Aorta (tissue), 5 donors: Measurements from ENCODE around the gene SLIT3. TPM values are rescaled to one million over a fixed set of nuclear protein-coding genes. Genes with fewer than 3 reads are reported as not detected.

Experiments used
- ATAC-seq: fragments of 200-7000 bp; cut with Tn5 transposase; one replicate; pipeline ENCODE4 v1.9.1; 2022; ENCODE audit warnings: moderate library complexity; ENCODE audit not compliant: low FRiP score
- DNase-seq, 2 donors: peaks; one replicate each; pipeline ENCODE4 v3.0.0-alpha.2; 2020
- H3K27ac ChIP-seq, 2 donors: one replicate each; pipeline ENCODE4 v1.5.1; 2013; ENCODE audit warnings: low read length in 2 of 2, mild to moderate bottlenecking in 2 of 2, moderate library complexity in 2 of 2, control low read depth in 1 of 2, inconsistent platforms in 1 of 2, low read depth in 1 of 2
- H3K27me3 ChIP-seq, 2 donors: one replicate each; pipeline ENCODE4 v1.6.1; 2013; ENCODE audit warnings: control low read depth in 1 of 2, low read length in 1 of 2, mild to moderate bottlenecking in 1 of 2, moderate library complexity in 1 of 2; ENCODE audit not compliant: insufficient read depth in 2 of 2, control insufficient read depth in 1 of 2
- H3K36me3 ChIP-seq, 2 donors: one replicate each; pipeline ENCODE4 v1.6.1; 2013; ENCODE audit warnings: control low read depth in 1 of 2, low read length in 1 of 2, mild to moderate bottlenecking in 1 of 2; ENCODE audit not compliant: insufficient read depth in 2 of 2, control insufficient read depth in 1 of 2
- H3K4me1 ChIP-seq, 2 donors: one replicate each; pipeline ENCODE4 v1.6.1; 2013; ENCODE audit warnings: low read length in 2 of 2, control low read depth in 1 of 2, mild to moderate bottlenecking in 1 of 2, moderate library complexity in 1 of 2; ENCODE audit not compliant: insufficient read depth in 2 of 2, control insufficient read depth in 1 of 2
- H3K4me3 ChIP-seq, 2 donors: one replicate each; pipeline ENCODE4 v1.5.1; 2013; ENCODE audit warnings: low read length in 2 of 2, control low read depth in 1 of 2, mild to moderate bottlenecking in 1 of 2
- H3K9me3 ChIP-seq: one replicate; pipeline ENCODE4 v1.6.1; 2013; ENCODE audit warnings: mild to moderate bottlenecking, low read length; ENCODE audit not compliant: control insufficient read depth
- WGBS, 2 donors: extraction: QIAGEN DNeasy Blood & Tissue Kit; methylation state at CpG; one replicate each; pipeline ENCODE4 v1.1.7; 2013; 5-methylcytosine and 5-hydroxymethylcytosine counted together
- intact Hi-C, 2 donors: fragments of 100-400 bp; cut with DNase I; formaldehyde crosslinking; loops; one replicate each; pipeline versions ENCODE4 v1.14.2 to v1.15.0; 2022
- polyA plus RNA-seq, 2 donors: library from polyadenylated mRNA; stranded (reverse); fragments of 200-250 nt; gene quantifications; one replicate each; pipeline ENCODE4 v1.2.3, GENCODE V29; 2013
- total RNA-seq, 2 donors: library from RNA; stranded (reverse); fragmentation: NEBNext Ultra II Directional; extraction: Animal tissue kit (Norgen Biotek cat#: 25700); gene quantifications; one replicate each; pipeline ENCODE4 v1.2.1, GENCODE V29; 2021
- donor health status: healthy with polysubstance abuse.
- donor health status: Bipolar disorder and iron deficiency.
- donor health status: DM: no; HTN: no; CAD: no.
- donor health status: DM: no; HTN: no; CAD: no.
- donor health status: DM: yes; HTN: yes; CAD: no.

The SLIT3 gene
- total and polyA plus RNA-seq, 4 donors, result 8.6 to 108 (median 77.0) TPM

DNA sequence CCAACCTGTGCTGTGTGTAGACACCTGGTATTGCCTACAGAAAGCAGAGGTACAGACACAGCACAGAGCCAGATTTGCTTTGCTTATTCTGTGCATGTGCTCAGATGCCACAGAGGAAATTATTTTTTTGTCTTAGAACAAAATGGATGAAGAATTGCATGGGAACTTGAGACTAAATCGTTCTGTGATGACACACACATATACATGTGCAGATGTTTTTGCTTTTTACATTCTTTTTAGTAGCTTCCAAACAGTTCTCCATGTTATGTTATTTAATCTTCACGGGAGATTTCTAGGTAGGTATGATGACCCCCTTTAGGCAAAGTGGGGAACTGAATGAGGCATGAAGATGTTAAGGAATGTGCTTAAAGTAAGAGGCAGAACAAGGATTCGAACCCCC is 500.2 kb downstream of the SLIT3 start:
- DNase-seq, result no peak
- Histone ChIP-seq H3K27ac (no peak overlapping the region), H3K4me1 (no peaks in the 10 kb centered on the region), H3K27me3 (no peaks in the 10 kb centered on the region), H3K36me3 (peaks cover 0 to under 1% of the 10 kb centered on the region in 2 donors), H3K4me3 (no peak overlapping the region), H3K9me3 (no peaks in the 10 kb centered on the region)
- intact Hi-C loops, result no loop called here
- no peak for ATAC-seq
- 92 to 96% methylated on average over 3 of the region's 3 CpGs for WGBS, 2 donors

DNA sequence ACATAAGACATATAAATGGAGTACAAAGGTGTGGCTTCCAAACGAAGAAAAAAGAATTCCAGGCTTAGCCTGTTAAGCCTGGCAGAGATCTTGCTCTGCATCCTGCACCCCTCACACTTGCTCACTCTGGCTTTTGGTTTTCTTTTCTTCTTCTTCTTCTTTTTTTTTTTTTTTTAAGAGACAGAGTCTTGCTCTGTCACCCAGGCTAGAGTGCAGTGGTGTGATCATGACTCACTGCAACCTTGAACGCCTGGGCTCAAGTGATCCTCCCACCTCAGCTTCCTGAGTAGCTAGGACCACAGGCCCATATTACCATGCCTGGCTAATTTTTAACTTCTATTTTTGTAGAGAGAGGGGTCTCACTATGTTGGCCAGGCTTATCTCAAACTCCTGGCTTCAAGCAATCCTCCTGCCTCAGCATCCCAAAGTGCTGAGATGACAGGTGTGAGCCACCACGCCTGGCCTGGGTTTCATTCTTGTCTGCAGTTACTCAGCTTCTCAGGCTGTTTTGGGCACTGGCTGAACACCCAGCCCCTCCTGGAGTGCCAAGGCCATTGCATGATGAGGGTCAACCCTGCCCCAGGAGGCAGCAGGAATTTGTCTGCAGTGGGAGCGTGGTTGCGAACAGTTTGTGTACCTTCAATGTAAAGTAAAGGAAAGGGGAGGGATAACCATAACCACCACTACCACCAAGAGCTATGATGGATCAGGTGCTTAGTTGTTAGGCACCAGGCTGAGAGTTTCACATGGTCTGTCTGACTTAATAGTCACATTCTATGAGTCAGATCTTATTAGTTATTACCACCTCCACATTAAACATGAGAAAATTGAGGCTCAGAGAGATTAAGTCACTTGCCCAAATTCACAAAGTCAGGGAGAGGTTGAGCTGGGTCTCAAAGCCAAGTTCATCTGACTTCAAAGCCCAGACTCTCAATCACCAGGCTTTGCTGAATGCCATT is 502.6 kb downstream of the SLIT3 start:
- whole genome bisulfite sequencing, 2 donors, result 94 to 96% methylated on average over 5 of the region's 5 CpGs
- no peak for DNase-seq
- Histone ChIP-seq H3K4me1 (no peaks in the 10 kb centered on the region), H3K36me3 (no peaks in the 10 kb centered on the region), H3K27me3 (no peaks in the 10 kb centered on the region), H3K9me3 (no peaks in the 10 kb centered on the region), H3K27ac (no peak overlapping the region), H3K4me3 (no peak overlapping the region)
- ATAC-seq, result no peak
- intact Hi-C loops, result no loop called here

DNA sequence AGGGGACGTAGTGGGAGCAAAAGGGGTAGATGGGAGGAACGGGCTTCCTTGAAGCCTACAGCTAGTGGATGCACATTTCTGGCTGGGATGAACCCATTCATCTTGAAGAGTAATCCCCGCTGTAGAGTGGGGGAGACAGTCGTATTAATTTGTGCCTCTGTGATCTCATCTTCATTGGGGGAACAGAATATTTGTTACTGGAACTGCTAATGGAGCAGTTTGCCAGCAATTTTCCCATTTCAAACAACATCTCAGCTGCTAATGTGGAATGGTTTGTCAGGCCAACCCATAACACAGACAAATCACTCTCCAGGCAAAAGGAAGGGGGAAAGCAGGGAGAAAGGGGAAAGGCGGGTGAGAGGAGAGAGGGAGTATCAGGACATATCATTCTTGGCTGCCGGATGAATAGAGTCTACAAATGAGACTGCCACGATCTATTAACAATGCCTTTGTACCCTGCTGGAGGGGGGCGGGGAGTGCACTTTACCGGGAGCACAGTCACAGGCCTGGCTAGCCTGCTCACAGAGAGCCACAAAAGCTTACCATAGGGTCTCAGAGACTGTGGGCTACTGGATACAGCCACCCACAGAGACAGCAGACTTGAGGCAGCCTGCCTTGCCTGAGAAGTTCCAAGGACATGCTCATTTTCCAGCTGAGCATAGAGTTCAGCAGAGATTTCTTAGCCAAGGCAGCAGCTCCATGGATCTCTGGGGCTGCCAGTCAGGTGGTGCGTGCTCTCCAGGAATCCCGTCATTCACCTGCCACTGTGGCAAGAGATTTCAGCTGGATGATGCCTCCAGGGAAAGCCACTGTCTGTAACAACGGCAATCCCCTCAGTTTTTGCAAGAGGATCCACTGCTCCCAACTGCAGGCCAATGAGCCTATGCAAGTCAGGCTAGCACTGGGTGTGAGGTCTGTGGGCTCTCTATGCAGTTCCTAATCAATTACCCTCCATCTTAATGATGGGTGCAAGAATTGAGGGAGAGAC is 504.1 kb downstream of the SLIT3 start:
- Histone ChIP-seq H3K27ac (no peak overlapping the region), H3K4me1 (no peaks in the 10 kb centered on the region), H3K36me3 (no peaks in the 10 kb centered on the region), H3K4me3 (no peak overlapping the region), H3K27me3 (no peaks in the 10 kb centered on the region), H3K9me3 (no peaks in the 10 kb centered on the region)
- DNase-seq, result no peak
- no peak for ATAC-seq
- 92 to 96% methylated on average over 12 of the region's 12 CpGs for WGBS, 2 donors
- intact Hi-C loops, result no loop called here

DNA sequence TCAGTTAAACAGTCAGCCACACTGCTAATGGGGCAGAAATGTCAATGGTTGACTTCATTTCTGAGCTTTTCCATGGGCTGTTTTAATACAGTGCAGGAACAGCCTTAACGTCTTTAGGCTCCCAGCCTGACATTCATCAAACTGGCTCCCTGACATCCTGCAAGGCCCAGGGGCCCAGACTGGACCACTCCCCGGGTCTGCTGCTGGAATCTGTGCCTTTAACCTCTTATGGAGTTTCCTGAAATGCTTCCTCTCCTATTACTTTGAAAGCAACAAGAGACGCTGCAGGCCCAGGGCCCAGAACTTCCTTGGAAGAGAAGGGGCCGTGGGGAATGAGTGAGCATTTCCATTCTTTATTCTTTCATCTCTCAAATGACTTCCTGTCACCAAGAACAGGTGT is 504.9 kb downstream of the SLIT3 start:
- intact Hi-C loops, result no loop called here
- DNase-seq (no peak), ATAC-seq (no peak)
- no peaks in the 10 kb centered on the region for H3K27me3 ChIP-seq
- H3K27ac ChIP-seq, result no peak overlapping the region
- H3K4me3 ChIP-seq, result no peak overlapping the region
- no peaks in the 10 kb centered on the region for H3K4me1 ChIP-seq
- no peaks in the 10 kb centered on the region for H3K36me3 ChIP-seq
- WGBS, 2 donors, result 82 to 86% methylated on average over 4 of the region's 4 CpGs
- no peaks in the 10 kb centered on the region for H3K9me3 ChIP-seq

DNA sequence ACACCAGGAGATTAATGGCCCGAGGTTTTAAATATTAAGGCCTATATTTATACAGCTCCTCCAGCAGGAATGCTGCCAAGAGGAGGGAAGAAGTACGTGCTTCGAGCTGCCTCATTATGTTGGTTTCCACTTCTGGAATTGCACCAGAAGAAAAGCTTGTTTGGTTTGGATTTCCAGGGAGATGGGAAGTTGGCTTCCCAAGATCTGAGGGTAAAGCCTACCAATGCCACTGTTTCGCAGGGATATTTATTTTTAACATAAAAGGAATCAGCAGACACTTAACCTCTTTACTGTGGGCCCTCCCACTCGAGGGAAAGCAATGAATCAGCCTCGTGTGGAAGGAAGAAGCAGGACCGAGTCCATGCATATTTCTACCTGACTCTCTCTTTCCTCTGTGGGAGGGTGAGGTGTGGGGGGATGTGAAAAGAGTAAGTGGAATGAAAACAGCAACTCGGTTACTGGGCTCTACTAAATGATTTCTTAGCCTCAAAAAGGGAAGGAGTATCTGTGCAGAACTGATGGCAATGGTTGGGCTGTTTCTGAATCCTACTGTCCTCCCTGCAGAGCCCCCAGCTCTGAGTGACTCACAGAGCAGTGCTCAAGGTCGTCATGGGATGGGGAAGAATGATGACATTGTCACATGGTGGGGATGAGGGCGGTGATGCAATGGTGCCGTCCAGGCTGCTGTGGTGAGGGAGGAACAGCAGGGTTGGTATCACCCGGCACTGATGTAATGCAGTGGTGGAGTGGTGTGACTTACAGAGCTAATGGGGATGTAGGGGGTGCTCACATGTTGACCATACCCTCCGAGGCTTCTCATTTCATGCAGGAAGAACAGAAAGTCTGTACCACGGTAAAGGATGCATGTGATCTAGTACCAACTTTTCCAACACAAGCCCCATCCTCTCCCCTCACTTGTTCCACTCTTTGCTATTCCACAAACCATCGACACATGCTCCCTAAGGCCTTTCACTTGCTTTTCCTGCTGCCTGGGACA is 506.8 kb downstream of the SLIT3 start:
- no peaks in the 10 kb centered on the region for H3K9me3 ChIP-seq
- H3K4me3 ChIP-seq, result no peak overlapping the region
- peak in 1 of 2 donors; percentile 88 for DNase-seq
- peak overlapping the region in 1 of 2 donors; percentile 6 for H3K27ac ChIP-seq
- H3K4me1 ChIP-seq, result no peaks in the 10 kb centered on the region
- 35 to 37% methylated on average over 15 of the region's 15 CpGs for WGBS, 2 donors
- ATAC-seq, result peak; percentile 60
- H3K27me3 ChIP-seq, result no peaks in the 10 kb centered on the region
- intact Hi-C loops, result no loop called here
- H3K36me3 ChIP-seq, result no peaks in the 10 kb centered on the region

DNA sequence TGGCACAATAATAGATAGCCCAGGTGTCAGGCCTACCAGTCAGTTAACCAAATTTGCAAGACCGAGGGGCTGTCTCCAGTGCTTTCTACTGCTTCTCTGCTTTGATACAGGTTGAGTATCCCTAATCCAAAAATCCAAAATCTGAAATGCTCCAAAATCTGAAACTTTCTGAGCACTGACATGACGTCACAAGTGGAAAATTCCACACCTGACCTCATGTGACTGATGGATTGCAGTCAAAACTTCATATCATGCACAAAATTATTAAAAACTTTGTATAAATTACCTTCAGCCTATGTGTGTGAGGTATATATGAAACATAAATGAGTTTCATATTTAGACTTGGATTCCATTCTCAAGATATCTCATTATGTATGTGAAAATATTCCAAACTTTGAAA is 508.3 kb downstream of the SLIT3 start:
- intact Hi-C loops, result no loop called here
- H3K4me1 ChIP-seq, result no peaks in the 10 kb centered on the region
- no peak for ATAC-seq
- H3K9me3 ChIP-seq, result no peaks in the 10 kb centered on the region
- H3K27ac ChIP-seq, result no peak overlapping the region
- DNase-seq, result no peak
- H3K4me3 ChIP-seq, result no peak overlapping the region
- H3K36me3 ChIP-seq, result no peaks in the 10 kb centered on the region
- whole genome bisulfite sequencing, 2 donors, result 94 to 98% methylated on average over 2 of the region's 2 CpGs
- no peaks in the 10 kb centered on the region for H3K27me3 ChIP-seq

DNA sequence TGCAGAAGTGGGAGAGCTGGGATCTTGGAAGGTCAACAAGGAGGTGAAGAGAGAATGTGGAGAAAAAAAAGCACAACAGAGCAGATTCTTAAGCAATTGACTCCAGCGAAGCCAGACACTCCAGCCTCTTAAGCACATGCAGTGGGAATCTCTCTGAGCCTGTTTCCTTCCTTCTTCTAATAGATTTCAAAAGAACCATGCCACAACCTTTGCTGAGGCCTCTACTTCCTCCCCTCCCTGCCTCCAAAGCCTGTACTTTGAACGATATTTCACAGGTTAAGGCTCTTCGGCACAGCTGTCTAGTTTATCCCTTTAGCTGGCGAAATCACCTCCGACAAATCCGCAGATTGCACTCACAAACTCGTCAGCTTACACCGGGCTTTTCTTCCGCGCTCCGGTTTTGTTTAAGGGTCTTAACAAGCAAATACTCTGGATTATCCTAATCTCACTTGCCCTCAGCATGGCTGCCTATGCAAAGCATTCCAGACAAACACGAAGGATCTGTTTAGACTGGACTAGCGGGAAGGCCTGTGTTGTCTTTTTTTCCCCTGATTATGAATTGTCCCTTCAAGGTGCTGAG is 510.2 kb downstream of the SLIT3 start:
- Histone ChIP-seq H3K4me3 (no peak overlapping the region), H3K9me3 (no peaks in the 10 kb centered on the region), H3K4me1 (no peaks in the 10 kb centered on the region), H3K27me3 (no peaks in the 10 kb centered on the region), H3K36me3 (no peaks in the 10 kb centered on the region), H3K27ac (no peak overlapping the region)
- 93 to 94% methylated on average over 13 of the region's 13 CpGs for WGBS, 2 donors
- intact Hi-C loops, result no loop called here
- DNase-seq (no peak), ATAC-seq (no peak)
